ENCODE measurements around the gene SENP8. TPM values are rescaled to one million over a fixed set of nuclear protein-coding genes. Genes with fewer than 3 reads are reported as not detected.

SENP8 gene
- total and polyA plus RNA-seq, 3 donors from 2014 or later: 8.1 to 22.7 (median 17.6) TPM

- Histone ChIP-seq H3K4me1 (no peaks in the 10 kb centered on the region), H3K4me3 (peak overlapping the region; percentile 91 to 92), H3K27ac (peak overlapping the region; percentile 94 to 97), H3K27me3 (no peaks in the 10 kb centered on the region), H3K36me3 (ENCODE audit: low read depth, missing control alignments) (no peaks in the 10 kb centered on the region), H3K9me3 (no peaks in the 10 kb centered on the region)
- no peak for TF ChIP-seq POLR2A (IDR thresholded peaks at IDR 0.05)
- TF ChIP-seq, protein P1, sequence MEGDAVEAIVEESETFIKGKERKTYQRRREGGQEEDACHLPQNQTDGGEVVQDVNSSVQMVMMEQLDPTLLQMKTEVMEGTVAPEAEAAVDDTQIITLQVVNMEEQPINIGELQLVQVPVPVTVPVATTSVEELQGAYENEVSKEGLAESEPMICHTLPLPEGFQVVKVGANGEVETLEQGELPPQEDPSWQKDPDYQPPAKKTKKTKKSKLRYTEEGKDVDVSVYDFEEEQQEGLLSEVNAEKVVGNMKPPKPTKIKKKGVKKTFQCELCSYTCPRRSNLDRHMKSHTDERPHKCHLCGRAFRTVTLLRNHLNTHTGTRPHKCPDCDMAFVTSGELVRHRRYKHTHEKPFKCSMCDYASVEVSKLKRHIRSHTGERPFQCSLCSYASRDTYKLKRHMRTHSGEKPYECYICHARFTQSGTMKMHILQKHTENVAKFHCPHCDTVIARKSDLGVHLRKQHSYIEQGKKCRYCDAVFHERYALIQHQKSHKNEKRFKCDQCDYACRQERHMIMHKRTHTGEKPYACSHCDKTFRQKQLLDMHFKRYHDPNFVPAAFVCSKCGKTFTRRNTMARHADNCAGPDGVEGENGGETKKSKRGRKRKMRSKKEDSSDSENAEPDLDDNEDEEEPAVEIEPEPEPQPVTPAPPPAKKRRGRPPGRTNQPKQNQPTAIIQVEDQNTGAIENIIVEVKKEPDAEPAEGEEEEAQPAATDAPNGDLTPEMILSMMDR (IDR thresholded peaks at IDR 0.05): no peak
- peak; percentile 62 for DNase-seq
- intact Hi-C loops (cut with DNase I; ENCODE audit: low total_unique reads): no loop called here
- 0 to 1% methylated on average over 21 to 24 of the region's 24 CpGs for WGBS, 2 donors
These were observed 1.3 kb upstream of the SENP8 start for GRCh38 chr15:72116731-72117485.

GRCh38 chr15:72117486-72118016 lies 652 bp upstream of the SENP8 start:
- 1 to 3% methylated on average over 17 to 57 of the region's 59 CpGs for WGBS, 2 donors

DNA sequence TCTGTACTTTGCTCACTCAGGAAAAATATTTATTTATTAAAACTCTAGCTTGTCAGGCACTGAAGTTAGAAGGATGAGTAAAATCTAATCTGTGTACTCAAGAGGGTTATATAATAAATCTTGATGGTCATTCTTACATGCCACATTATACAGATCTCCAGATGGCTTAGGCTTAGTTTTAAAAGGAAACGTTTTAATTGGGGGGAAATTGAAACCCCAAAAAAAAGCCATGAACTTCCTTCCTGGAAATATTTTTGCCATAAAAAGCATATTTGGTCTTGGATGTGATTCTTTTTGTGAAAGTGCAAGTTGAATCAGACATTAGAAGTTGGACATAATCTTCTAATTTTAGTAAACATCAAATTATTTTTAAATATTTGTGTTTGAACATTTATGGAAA lies 6.0 kb downstream of the SENP8 start:
- Histone ChIP-seq H3K27ac (no peak overlapping the region), H3K4me1 (no peaks in the 10 kb centered on the region), H3K9me3 (no peaks in the 10 kb centered on the region), H3K4me3 (no peak overlapping the region), H3K36me3 (ENCODE audit: low read depth, missing control alignments) (no peaks in the 10 kb centered on the region), H3K27me3 (no peaks in the 10 kb centered on the region)
- DNase-seq: no peak
- no peak for TF ChIP-seq POLR2A (IDR thresholded peaks at IDR 0.05)
- TF ChIP-seq, protein P1 (IDR thresholded peaks at IDR 0.05): no peak
- 23 to 45% methylated on average over 1 of the region's 1 CpG for WGBS, 2 donors
- intact Hi-C loops (cut with DNase I; ENCODE audit: low total_unique reads): no loop called here

More at GRCh38 chr15:72117486-72118016, 652 bp upstream of the SENP8 start:
- no peaks in the 10 kb centered on the region for H3K9me3 ChIP-seq
- H3K4me1 ChIP-seq: no peaks in the 10 kb centered on the region
- H3K4me3 ChIP-seq: peak overlapping the region; percentile 91 to 92
- peak overlapping the region; percentile 94 to 97 for H3K27ac ChIP-seq
- TF ChIP-seq, protein P1 (IDR thresholded peaks at IDR 0.05): no peak
- no peak for TF ChIP-seq POLR2A (IDR thresholded peaks at IDR 0.05)
- no peaks in the 10 kb centered on the region for H3K36me3 ChIP-seq (ENCODE audit: low read depth, missing control alignments)
- no peaks in the 10 kb centered on the region for H3K27me3 ChIP-seq
- intact Hi-C loops (cut with DNase I; ENCODE audit: low total_unique reads): no loop called here
- DNase-seq: peak; percentile 76

DNA sequence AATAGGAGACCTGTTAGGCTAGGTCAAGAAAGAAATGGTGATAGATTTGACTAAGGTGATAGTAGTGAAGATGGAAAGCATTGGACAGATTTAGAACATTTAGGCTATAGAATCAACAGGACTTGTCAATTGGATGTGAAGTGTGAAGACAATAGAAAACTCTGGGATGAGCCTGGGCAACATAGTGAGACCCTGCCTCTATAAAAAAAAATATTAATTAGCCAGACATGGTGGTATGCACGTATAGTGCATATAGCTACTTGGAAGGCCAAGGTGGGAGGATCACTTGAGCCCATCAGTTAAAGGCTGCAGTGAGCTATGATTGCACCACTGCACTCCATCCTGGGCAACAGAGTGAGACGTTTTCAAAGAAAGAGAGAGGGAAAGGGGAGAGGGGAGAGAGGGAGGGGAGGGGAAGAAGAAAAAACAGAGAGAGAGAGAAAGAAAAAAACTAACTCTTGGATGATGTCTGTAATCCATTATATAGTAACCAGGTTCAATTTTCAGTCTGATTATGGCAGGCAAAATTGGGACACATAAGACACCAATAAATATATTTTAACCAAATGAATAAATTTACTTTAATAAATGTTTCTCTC lies 9.6 kb downstream of the SENP8 start:
- Histone ChIP-seq H3K27ac (no peak overlapping the region), H3K4me1 (no peaks in the 10 kb centered on the region), H3K27me3 (no peaks in the 10 kb centered on the region), H3K36me3 (ENCODE audit: low read depth, missing control alignments) (no peaks in the 10 kb centered on the region), H3K4me3 (no peak overlapping the region), H3K9me3 (no peaks in the 10 kb centered on the region)
- intact Hi-C loops (cut with DNase I; ENCODE audit: low total_unique reads): no loop called here
- no peak for DNase-seq
- WGBS, 2 donors: 56 to 73% methylated on average over 2 of the region's 2 CpGs
- no peak for TF ChIP-seq POLR2A (IDR thresholded peaks at IDR 0.05)
- TF ChIP-seq, protein P1 (IDR thresholded peaks at IDR 0.05): no peak

Data from testis (tissue), 3 donors.